ENCODE data around the gene LSR. TPM values are rescaled to one million over a fixed set of nuclear protein-coding genes. Genes with fewer than 3 reads are reported as not detected.

The LSR gene
- total RNA-seq, 1 experiment from 2014 or later: 64.7 TPM

DNA sequence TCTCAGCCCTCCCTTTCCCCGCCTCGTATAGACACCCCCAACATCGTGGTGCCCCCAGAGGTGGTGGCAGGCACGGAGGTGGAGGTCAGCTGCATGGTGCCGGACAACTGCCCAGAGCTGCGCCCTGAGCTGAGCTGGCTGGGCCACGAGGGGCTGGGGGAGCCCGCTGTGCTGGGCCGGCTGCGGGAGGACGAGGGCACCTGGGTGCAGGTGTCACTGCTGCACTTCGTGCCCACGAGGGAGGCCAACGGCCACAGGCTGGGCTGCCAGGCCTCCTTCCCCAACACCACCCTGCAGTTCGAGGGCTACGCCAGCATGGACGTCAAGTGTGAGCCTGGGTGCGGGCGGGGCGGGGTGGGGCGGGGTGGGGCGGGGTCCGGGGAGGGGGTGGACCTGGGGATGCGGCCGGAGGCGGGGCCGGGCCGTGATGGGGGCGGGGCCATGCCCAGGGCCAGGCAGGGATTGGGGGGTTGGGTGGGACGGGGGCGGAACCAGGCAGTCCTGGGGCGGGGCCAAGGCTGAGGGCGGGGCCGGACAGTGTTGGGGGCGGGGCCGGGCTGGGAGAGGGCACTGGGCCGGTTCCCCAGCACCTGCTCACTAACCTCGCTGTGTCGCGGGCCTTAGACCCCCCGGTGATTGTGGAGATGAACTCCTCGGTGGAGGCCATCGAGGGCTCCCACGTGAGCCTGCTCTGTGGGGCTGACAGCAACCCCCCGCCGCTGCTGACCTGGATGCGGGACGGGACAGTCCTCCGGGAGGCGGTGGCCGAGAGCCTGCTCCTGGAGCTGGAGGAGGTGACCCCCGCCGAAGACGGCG, 50.9 kb downstream of the LSR start:
- no peak for TF ChIP-seq SIN3A (IDR thresholded peaks at IDR 0.05; ENCODE audit: borderline replicate concordance, insufficient read depth, low read depth, low read length)
- no peak for TF ChIP-seq REST (IDR thresholded peaks at IDR 0.05; ENCODE audit: insufficient read depth in 1 of 2, low read depth in 2 of 2, low read length in 1 of 2)
- TF ChIP-seq TCF7L2 (IDR thresholded peaks at IDR 0.05; ENCODE audit: low read depth, low read length): no peak
- TF ChIP-seq POLR2AphosphoS5 (IDR thresholded peaks at IDR 0.05; ENCODE audit: low read depth, low read length): no peak
- TF ChIP-seq, protein P1, sequence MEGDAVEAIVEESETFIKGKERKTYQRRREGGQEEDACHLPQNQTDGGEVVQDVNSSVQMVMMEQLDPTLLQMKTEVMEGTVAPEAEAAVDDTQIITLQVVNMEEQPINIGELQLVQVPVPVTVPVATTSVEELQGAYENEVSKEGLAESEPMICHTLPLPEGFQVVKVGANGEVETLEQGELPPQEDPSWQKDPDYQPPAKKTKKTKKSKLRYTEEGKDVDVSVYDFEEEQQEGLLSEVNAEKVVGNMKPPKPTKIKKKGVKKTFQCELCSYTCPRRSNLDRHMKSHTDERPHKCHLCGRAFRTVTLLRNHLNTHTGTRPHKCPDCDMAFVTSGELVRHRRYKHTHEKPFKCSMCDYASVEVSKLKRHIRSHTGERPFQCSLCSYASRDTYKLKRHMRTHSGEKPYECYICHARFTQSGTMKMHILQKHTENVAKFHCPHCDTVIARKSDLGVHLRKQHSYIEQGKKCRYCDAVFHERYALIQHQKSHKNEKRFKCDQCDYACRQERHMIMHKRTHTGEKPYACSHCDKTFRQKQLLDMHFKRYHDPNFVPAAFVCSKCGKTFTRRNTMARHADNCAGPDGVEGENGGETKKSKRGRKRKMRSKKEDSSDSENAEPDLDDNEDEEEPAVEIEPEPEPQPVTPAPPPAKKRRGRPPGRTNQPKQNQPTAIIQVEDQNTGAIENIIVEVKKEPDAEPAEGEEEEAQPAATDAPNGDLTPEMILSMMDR (IDR thresholded peaks at IDR 0.05): no peak
- no peaks in the 10 kb centered on the region for H3K4me1 ChIP-seq (ENCODE audit: control insufficient read depth, insufficient read depth, low read length)
- no peak overlapping the region for H3K4me3 ChIP-seq (ENCODE audit: low read depth in 2 of 2, low read length in 2 of 2)
- H3K9me3 ChIP-seq (ENCODE audit: control insufficient read depth, insufficient read depth, low read depth, low read length): no peaks in the 10 kb centered on the region
- ChIA-PET CTCF (no interaction called here), POLR2A (no interaction called here)
- no peak overlapping the region for H3K27ac ChIP-seq (ENCODE audit: low read length)
- DNase-seq (ENCODE audit: low read depth, low spot score) (no peak), ATAC-seq (no peak)
- no TSS peak for BruUV-seq (replicated peaks)
- no peaks in the 10 kb centered on the region; the same call in 1 of the 2 replicates for H3K27me3 ChIP-seq (ENCODE audit: control insufficient read depth, insufficient read depth, low read length)
- no peaks in the 10 kb centered on the region for H3K36me3 ChIP-seq (ENCODE audit: control insufficient read depth, insufficient read depth, low read length)
- intact Hi-C loops (cut with micrococcal nuclease; ENCODE audit: unreplicated experiment): no loop called here
- in situ Hi-C loops (cut with HindIII; ENCODE audit: low pct_unique_long_range_greater_than_20kb, low sequenced_read_pairs): no loop called here

DNA sequence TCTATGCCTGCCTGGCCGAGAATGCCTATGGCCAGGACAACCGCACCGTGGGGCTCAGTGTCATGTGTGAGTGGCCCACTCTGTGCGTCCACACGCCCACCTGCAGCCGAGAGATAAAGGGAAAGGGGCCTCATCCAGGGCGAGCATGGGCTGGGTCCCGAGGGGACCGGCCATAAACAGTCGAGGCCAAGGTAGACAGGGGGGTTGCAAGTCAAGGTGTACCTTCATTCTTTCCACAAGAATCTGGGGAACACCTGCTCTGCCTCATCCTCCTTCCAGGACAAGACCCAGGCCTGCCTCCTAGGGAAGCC, 51.5 kb downstream of the LSR start:
- intact Hi-C loops (cut with micrococcal nuclease; ENCODE audit: unreplicated experiment): no loop called here
- in situ Hi-C loops (cut with HindIII; ENCODE audit: low pct_unique_long_range_greater_than_20kb, low sequenced_read_pairs): no loop called here
- no peak for DNase-seq (ENCODE audit: low read depth, low spot score)
- Histone ChIP-seq H3K4me1 (ENCODE audit: control insufficient read depth, insufficient read depth, low read length) (no peaks in the 10 kb centered on the region), H3K27me3 (ENCODE audit: control insufficient read depth, insufficient read depth, low read length) (no peaks in the 10 kb centered on the region; the same call in 1 of the 2 replicates), H3K4me3 (ENCODE audit: low read depth in 2 of 2, low read length in 2 of 2) (no peak overlapping the region), H3K36me3 (ENCODE audit: control insufficient read depth, insufficient read depth, low read length) (no peaks in the 10 kb centered on the region), H3K27ac (ENCODE audit: low read length) (no peak overlapping the region), H3K9me3 (ENCODE audit: control insufficient read depth, insufficient read depth, low read depth, low read length) (no peaks in the 10 kb centered on the region)
- ChIA-PET CTCF (no interaction called here), POLR2A (no interaction called here)
- no TSS peak for BruUV-seq (replicated peaks)
- ATAC-seq: no peak
- TF ChIP-seq TCF7L2 (IDR thresholded peaks at IDR 0.05; ENCODE audit: low read depth, low read length) (no peak), SIN3A (IDR thresholded peaks at IDR 0.05; ENCODE audit: borderline replicate concordance, insufficient read depth, low read depth, low read length) (no peak), REST (IDR thresholded peaks at IDR 0.05; ENCODE audit: insufficient read depth in 1 of 2, low read depth in 2 of 2, low read length in 1 of 2) (no peak)
- TF ChIP-seq, protein P1 (IDR thresholded peaks at IDR 0.05): no peak

All from Panc1 (cell line).